Natural killer cell (primary cell): ENCODE results near the gene LRP5. TPM values are rescaled to one million over a fixed set of nuclear protein-coding genes. Genes with fewer than 3 reads are reported as not detected.

Experiments
- ATAC-seq, 3 donors: fragments of 150-1000 bp in 2 of 3; fragments of 200-7000 bp in 1 of 3; cut with Tn5 transposase; 1 replicate in 1 of 3; 2 replicates in 2 of 3; pipeline ENCODE4 v1.10.0; 2021; ENCODE audit warnings: mild to moderate bottlenecking in 2 of 3, moderate library complexity in 2 of 3
- DNase-seq, 2 donors: peaks; one replicate each; pipeline versions ENCODE4 v3.0.0 to v3.0.0-alpha.2; 2013 to 2021; ENCODE audit warnings: mixed read lengths in 1 of 2
- H3K27ac ChIP-seq: one replicate; pipeline ENCODE4 v1.5.1; 2013; ENCODE audit warnings: mild to moderate bottlenecking, low read length
- H3K27me3 ChIP-seq: one replicate; pipeline ENCODE4 v1.6.1; 2013; ENCODE audit warnings: low read length; ENCODE audit not compliant: control insufficient read depth, insufficient read depth
- H3K36me3 ChIP-seq: one replicate; pipeline ENCODE4 v1.6.1; 2013; ENCODE audit warnings: low read length; ENCODE audit not compliant: control insufficient read depth, insufficient read depth
- H3K4me1 ChIP-seq: one replicate; pipeline ENCODE4 v1.6.1; 2013; ENCODE audit warnings: low read length; ENCODE audit not compliant: control insufficient read depth, insufficient read depth
- H3K4me3 ChIP-seq: one replicate; pipeline ENCODE4 v1.5.1; 2013; ENCODE audit warnings: low read length
- H3K9me3 ChIP-seq: one replicate; pipeline ENCODE4 v1.6.1; 2013; ENCODE audit warnings: low read length; ENCODE audit not compliant: control insufficient read depth, insufficient read depth
- H3K27ac Mint-ChIP-seq, 2 donors: one replicate each; pipeline ENCODE4 v1.8.0; 2022; ENCODE audit warnings: mild to moderate bottlenecking in 2 of 2, mixed read lengths in 2 of 2, moderate library complexity in 1 of 2
- H3K27me3 Mint-ChIP-seq, 2 donors: one replicate each; pipeline ENCODE4 v1.8.0; 2022; ENCODE audit warnings: low read depth in 2 of 2, mixed read lengths in 2 of 2
- H3K36me3 Mint-ChIP-seq: one replicate; pipeline ENCODE4 v1.8.0; 2022; ENCODE audit warnings: mixed read lengths
- H3K4me1 Mint-ChIP-seq, 2 donors: one replicate each; pipeline ENCODE4 v1.8.0; 2022; ENCODE audit warnings: mixed read lengths in 2 of 2
- H3K4me3 Mint-ChIP-seq: one replicate; pipeline ENCODE4 v1.8.0; 2022; ENCODE audit warnings: mild to moderate bottlenecking, moderate library complexity, mixed read lengths
- H3K9me3 Mint-ChIP-seq, 2 donors: one replicate each; pipeline ENCODE4 v1.8.0; 2022; ENCODE audit warnings: mixed read lengths in 2 of 2
- WGBS: methylation state at CpG from one replicate; pipeline ENCODE4 v1.1.7; 2013; ENCODE audit warnings: missing lambda C conversion rate; ENCODE audit not compliant: insufficient coverage; 5-methylcytosine and 5-hydroxymethylcytosine counted together
- intact Hi-C: fragments of 100-400 bp; cut with micrococcal nuclease; formaldehyde crosslinking; loops from one replicate; pipeline ENCODE4 v1.14.2; 2022
- total RNA-seq, 4 donors: library from RNA; stranded (reverse); fragments of 120-200 nt in 1 of 4; gene quantifications; one replicate each; pipeline versions ENCODE4 v1.2.3 to v1.2.4, GENCODE V29; 2013 to 2022
- TF ChIP-seq, protein P1 (sequence below): fragments of 200-600 bp; IDR thresholded peaks from one replicate; pipeline ENCODE4 v1.8.0; 2022; ENCODE audit warnings: antibody characterized with exemption

The LRP5 gene
- total RNA-seq, 3 donors from 2014 or later (not counting 1 experiment from before 2014, with no cell fraction given), result 0.36 to 1.3 (median 0.89) TPM

DNA sequence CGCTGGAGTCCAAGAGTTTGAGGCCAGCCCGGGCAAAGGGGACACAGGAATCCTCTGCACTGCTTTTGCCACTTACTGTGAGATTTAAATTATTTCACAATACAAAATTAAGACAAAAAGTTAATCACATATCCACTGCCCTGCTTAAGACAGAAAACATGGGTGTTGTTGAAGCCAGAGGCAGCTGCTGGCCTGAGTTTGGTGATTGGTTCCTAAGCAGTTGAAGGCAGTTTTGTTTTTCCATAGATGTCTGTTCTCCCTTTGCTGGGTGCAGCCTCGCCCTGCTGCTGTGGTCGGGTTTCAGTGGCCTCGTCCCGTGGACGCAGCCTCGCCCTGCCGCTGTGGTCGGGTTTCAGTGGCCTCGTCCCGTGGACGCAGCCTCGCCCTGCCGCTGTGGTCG, 77.9 kb downstream of the LRP5 start:
- H3K4me1 ChIP-seq, result no peaks in the 10 kb centered on the region
- intact Hi-C loops, result no loop called here
- Mint-ChIP-seq H3K4me3 (no peak overlapping the region), H3K4me1 (no peaks in the 10 kb centered on the region), H3K27ac (no peak overlapping the region), H3K9me3 (no peaks in the 10 kb centered on the region), H3K27me3 (no peaks in the 10 kb centered on the region), H3K36me3 (no peaks in the 10 kb centered on the region)
- WGBS, result 88% methylated on average over 14 of the region's 16 CpGs
- no peak overlapping the region for H3K4me3 ChIP-seq
- no peaks in the 10 kb centered on the region for H3K9me3 ChIP-seq
- H3K27me3 ChIP-seq, result no peaks in the 10 kb centered on the region
- TF ChIP-seq, protein P1, sequence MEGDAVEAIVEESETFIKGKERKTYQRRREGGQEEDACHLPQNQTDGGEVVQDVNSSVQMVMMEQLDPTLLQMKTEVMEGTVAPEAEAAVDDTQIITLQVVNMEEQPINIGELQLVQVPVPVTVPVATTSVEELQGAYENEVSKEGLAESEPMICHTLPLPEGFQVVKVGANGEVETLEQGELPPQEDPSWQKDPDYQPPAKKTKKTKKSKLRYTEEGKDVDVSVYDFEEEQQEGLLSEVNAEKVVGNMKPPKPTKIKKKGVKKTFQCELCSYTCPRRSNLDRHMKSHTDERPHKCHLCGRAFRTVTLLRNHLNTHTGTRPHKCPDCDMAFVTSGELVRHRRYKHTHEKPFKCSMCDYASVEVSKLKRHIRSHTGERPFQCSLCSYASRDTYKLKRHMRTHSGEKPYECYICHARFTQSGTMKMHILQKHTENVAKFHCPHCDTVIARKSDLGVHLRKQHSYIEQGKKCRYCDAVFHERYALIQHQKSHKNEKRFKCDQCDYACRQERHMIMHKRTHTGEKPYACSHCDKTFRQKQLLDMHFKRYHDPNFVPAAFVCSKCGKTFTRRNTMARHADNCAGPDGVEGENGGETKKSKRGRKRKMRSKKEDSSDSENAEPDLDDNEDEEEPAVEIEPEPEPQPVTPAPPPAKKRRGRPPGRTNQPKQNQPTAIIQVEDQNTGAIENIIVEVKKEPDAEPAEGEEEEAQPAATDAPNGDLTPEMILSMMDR, result no peak
- H3K27ac ChIP-seq, result no peak overlapping the region
- H3K36me3 ChIP-seq, result no peaks in the 10 kb centered on the region
- DNase-seq (no peak), ATAC-seq (no peak)

DNA sequence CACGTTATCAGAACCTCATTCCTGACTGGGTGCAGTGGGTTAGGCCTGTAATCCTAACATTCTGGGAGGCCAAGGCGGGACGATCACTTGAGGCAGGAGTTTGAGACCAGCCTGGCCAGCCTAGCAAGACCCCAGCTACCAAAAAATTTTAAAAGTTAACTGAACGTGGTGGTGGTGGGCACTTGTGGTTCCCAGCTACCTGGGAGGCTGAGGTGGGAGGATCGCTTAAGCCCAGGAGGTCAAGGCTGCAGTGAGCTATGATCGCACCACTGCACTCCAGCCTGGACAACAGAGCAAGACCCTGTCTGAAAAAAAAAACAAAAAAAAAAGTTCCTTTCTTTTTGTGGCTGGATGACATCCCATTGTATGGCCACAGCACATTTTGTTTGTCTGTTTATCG, 80.4 kb downstream of the LRP5 start:
- no peaks in the 10 kb centered on the region for H3K36me3 ChIP-seq
- H3K4me1 ChIP-seq, result peaks cover 4% of the 10 kb centered on the region
- H3K27ac Mint-ChIP-seq, result no peak overlapping the region
- DNase-seq, result no peak
- no peaks in the 10 kb centered on the region for H3K27me3 Mint-ChIP-seq
- no peak overlapping the region for H3K27ac ChIP-seq
- H3K27me3 ChIP-seq, result no peaks in the 10 kb centered on the region
- no peak overlapping the region for H3K4me3 ChIP-seq
- no peaks in the 10 kb centered on the region for H3K9me3 ChIP-seq
- TF ChIP-seq, protein P1, result no peak
- no peaks in the 10 kb centered on the region for H3K4me1 Mint-ChIP-seq
- intact Hi-C loops, result no loop called here
- no peaks in the 10 kb centered on the region for H3K36me3 Mint-ChIP-seq
- no peak for ATAC-seq
- H3K9me3 Mint-ChIP-seq, result no peaks in the 10 kb centered on the region
- 84% methylated on average over 7 of the region's 7 CpGs for WGBS
- H3K4me3 Mint-ChIP-seq, result no peak overlapping the region

- WGBS, result 63% methylated on average over 12 of the region's 12 CpGs
- intact Hi-C loops, result no loop called here
- Mint-ChIP-seq H3K36me3 (no peaks in the 10 kb centered on the region), H3K27me3 (no peaks in the 10 kb centered on the region), H3K27ac (no peak overlapping the region), H3K9me3 (no peaks in the 10 kb centered on the region), H3K4me1 (no peaks in the 10 kb centered on the region), H3K4me3 (no peak overlapping the region)
- Histone ChIP-seq H3K36me3 (no peaks in the 10 kb centered on the region), H3K4me3 (no peak overlapping the region), H3K27ac (no peak overlapping the region), H3K9me3 (no peaks in the 10 kb centered on the region), H3K27me3 (no peaks in the 10 kb centered on the region), H3K4me1 (peaks cover 4% of the 10 kb centered on the region)
- DNase-seq (no peak), ATAC-seq (no peak)
- TF ChIP-seq, protein P1, result no peak
Measured at GRCh38 chr11:68396516-68396915, 84.1 kb downstream of the LRP5 start.

DNA sequence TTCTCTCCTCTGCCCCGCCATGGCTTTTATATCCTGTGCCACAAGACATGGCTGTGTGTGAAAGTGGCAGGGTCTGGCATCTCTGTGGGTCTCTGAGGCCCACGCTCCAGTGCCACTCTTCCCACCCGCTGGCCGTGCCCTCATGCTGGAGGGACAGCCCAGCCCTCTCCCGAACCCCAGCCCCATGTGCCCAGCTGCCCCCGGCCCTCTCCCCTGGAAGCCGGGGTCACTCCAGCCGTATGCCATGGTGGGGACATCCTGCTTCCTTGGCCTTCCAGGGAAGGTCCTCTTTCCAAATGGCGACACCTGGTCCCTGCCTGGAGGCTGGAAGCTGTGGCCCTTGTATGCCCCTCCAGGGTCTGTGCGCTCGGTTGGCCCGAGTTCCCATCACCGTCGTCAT, 84.9 kb downstream of the LRP5 start:
- WGBS, result 94% methylated on average over 14 of the region's 14 CpGs
- no peaks in the 10 kb centered on the region for H3K27me3 Mint-ChIP-seq
- no peaks in the 10 kb centered on the region for H3K9me3 Mint-ChIP-seq
- H3K36me3 Mint-ChIP-seq, result no peaks in the 10 kb centered on the region
- Histone ChIP-seq H3K36me3 (no peaks in the 10 kb centered on the region), H3K27me3 (no peaks in the 10 kb centered on the region), H3K4me3 (no peak overlapping the region), H3K9me3 (no peaks in the 10 kb centered on the region), H3K4me1 (peaks cover 4% of the 10 kb centered on the region), H3K27ac (no peak overlapping the region)
- TF ChIP-seq, protein P1, result no peak
- no peak overlapping the region for H3K4me3 Mint-ChIP-seq
- H3K4me1 Mint-ChIP-seq, result no peaks in the 10 kb centered on the region
- intact Hi-C loops, result no loop called here
- no peak for DNase-seq
- ATAC-seq, result no peak
- H3K27ac Mint-ChIP-seq, result no peak overlapping the region
